GM18858 (cell line): ENCODE results near the gene NDFIP1.
"Not testable (repeated sequence)": the region's sequence is repeated elsewhere in the genome, so short reads cannot be mapped to it uniquely, and the experiment has no call there.

Experiments
- ATAC-seq: cut with Tn5 transposase; IDR thresholded peaks from one replicate; pipeline ENCODE4 v1.9.1; 2021; ENCODE audit not compliant: unreplicated experiment

NDFIP1 gene, protein sequence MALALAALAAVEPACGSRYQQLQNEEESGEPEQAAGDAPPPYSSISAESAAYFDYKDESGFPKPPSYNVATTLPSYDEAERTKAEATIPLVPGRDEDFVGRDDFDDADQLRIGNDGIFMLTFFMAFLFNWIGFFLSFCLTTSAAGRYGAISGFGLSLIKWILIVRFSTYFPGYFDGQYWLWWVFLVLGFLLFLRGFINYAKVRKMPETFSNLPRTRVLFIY

DNA sequence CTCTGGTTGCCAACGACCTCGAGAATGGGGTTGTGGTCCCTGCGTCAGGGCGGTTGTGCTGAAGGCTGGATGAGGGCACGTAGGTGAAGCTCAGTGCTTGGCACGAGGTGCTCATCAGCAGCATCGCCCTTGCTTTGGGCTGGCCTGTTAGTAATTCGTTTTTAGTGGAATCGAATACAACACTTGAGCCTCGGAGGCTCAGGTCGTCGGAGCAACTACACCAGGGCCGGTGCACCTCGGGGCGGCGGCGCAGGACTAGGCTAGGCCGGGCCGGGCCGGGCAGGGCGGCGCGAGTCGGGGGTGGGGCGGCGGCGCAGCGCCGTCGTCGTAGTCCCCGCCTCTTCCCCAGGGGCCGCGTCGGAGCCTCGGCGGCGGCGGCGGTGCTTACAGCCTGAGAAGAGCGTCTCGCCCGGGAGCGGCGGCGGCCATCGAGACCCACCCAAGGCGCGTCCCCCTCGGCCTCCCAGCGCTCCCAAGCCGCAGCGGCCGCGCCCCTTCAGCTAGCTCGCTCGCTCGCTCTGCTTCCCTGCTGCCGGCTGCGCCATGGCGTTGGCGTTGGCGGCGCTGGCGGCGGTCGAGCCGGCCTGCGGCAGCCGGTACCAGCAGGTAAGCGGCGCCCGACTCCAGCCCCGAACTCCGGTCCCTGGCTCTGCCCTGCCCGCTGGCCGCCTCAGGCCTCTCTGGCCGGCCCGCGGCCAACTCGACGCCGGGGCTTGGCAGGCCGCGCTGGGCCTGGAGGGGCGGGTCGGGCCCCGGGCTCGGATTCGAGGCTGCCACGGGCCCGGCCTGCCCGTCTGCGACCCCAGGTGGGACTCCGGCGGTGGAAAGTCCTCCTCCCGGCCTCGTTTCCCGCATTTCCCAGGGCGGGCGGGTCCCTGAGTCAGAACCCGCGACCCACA, at the start of gene NDFIP1:
NDFIP1 (plus strand) TSS at position 348 of the 899 bp plus-strand sequence; CDS start at position 544, 196 bp downstream.
- ATAC-seq = peak; percentile 83

DNA sequence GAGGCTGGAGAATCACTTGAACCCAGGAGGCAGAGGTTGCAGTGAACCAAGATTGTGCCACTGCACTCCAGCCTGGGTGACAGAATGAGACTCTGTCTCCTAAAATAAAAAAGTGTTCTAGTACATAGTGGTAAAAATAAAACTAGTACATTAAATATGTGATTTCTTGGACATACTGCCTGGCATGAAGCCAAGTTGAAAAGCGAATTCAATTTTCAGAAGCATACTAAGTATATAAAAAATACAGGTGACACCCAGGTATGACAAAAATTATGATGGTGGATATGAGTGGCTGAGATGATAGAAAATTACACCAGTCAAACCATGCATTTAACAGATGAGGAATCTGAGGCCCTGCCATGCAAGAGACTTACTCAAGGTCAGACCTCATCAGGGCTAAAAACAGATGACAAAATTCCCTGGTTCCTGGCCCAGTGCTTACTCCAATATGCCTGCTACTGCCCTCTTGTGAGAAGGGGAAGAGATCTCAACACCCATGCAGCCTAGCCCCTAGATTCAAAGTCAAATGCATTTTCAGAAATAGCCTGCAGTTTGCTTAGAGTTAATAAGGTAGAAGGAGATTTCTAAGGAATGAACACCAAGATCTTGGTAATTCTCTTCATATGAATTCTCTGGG, 49.2 kb upstream of the NDFIP1 start:
- no peak for ATAC-seq

DNA sequence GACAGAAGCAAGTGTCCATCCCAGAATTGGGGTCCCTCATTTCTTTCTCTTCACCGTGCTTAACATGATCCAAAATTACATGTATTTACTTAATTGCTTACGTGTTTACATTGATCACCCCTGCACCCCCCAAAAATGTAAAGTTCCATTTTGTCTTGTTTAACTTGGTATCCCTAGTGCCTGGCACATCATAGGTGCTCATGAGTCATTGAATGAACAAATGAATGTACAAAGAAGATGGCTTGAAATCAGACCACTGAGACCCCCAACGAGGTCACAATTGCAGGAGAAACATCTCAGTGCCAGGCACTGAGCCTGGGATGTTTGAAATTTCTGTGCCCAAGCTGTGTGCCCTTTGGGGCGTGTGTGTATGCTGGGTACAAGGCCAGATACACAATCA, 45.2 kb upstream of the NDFIP1 start:
- no peak for ATAC-seq

DNA sequence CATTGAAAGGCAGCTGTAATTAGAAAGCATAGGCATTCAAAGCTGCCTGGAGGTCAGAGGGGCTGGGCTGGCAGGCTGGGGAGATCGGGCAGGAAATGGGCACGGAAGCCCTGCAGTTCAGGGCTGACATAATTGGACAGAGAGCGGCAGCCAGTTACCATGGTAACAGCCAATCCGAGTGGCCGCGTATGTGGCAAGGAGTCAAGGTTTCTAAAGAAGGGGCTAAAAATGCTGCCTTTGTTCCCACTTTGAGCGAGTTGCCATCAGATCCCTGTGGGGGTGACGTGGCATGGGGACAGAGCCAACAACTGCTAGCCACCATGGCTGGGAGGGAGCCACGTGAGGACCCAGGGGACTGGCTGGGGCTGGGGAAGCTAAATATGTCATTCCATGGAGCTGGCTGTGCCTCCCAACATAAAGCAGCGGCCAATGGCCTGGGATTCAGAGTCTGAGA, 44.7 kb upstream of the NDFIP1 start:
- no peak for ATAC-seq

DNA sequence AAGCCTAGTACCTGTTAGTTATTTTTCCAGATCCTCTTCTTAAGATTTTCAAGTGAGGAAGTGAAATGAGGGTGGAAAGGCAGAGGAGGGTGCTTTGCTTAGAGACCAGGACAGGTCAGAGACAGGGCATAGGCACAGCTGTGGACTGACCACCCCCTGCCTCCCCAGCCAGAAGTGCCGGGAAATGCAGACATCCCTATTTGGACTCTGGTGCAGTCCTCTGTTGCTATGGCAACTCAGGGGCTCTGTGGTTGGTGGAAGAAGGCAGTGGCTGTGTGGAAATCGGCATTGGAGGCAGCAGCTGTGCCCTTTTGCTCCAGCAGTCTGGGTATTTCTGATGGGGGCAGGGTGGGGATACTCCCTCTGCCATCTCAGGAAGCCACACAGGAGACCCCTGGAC, 43.3 kb upstream of the NDFIP1 start:
- no peak for ATAC-seq

DNA sequence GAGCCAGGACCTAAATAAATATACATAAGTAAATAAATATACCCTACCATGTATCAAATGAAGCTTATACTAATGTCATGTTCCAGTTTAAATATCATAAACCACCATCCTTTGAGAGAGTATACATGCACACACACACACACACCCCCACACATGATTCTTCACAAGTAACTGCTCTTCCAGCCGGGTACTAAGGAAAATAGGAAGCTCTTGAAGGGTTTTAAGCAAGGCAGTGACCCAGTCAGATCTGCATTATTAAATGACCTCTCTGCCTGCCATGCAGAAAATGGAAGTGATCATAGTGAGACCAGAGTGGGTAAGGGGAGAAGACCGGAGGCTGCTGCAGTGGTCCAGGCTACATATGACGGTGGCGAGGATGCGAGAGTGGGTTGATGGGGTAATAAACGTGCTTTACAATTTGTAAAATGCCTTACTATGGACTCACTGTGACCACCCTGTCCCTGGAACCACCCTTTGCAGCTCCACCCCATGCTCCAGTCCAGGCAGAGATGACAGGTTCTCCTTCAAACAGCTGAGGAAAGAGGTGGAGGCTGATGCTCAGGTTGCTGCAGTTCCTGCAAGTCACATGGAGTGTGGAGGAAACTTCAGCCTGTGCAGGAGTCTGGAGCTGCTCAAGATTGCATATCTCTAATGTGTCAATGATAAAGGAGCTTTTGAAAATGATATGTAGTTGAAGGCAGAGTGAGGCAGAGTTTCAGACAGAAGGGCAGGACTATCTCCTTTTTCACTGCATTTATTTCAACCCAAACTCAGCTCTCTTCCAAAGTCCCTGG, 38.8 kb upstream of the NDFIP1 start:
- no peak for ATAC-seq

DNA sequence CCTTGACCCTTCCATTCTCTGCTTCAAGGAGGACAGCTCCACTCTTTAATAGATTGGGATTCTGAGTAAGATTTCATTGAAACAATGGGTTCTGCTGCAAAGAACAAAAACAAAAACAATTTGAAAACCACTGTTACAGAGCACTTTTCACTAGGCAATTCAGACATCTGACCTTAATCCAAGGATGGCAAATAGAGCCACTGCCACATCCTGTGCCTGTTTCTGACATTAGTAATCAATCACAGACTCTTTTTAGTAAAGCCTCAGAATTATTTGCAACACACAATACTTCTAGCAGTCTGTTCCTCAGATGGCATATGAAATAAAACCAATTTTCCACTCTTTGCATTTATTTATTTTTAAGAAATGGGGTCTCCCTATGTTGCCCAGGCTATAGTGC, 37.8 kb upstream of the NDFIP1 start:
- ATAC-seq = no peak

DNA sequence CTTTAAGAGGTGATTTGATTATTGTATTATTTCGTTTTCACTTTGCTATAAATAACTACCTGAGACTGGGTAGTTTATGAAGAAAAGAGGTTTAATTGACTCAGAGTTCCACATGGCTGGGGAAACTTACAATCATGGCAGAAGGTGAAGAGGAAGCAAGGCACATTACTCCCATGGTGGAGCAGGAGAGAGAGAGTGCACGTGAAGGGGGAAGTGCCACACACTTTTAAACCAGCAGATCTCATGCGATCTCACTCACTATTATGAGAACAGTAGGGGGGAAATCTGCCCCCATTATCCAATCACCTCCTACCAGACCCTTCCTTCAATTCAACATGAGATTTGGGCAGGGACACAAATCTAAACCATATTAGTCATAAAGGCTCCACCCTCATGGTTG, 36.1 kb upstream of the NDFIP1 start:
- no peak for ATAC-seq

DNA sequence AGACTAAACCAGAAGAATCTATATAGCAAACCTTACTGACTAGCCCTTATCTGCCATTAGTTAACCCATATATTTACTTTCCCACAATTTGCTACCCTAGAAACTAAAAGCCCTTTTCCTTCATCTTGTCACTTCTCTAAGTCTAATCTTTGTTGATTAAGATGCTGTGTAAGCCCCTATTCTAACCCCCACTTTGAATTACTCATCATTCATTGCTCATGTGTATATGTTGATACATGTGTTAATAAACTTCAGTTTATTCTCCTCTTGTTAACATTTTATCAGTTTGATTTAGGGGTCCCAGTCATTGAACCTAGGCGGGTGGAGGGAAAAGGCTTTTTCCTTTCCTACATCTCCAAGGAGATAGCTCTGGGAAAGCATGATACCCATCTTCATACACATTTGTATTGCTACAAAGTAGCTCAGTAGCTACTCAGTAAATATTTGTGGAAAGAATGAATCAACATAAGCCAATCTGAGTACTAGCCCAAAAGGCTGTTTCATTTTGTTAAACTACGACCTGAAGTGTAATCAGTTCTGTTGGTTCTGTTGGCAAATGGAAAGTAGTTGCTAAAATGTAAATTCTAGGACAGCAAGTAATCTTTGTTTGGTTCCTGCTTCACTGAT, 35.1 kb upstream of the NDFIP1 start:
- no peak for ATAC-seq

DNA sequence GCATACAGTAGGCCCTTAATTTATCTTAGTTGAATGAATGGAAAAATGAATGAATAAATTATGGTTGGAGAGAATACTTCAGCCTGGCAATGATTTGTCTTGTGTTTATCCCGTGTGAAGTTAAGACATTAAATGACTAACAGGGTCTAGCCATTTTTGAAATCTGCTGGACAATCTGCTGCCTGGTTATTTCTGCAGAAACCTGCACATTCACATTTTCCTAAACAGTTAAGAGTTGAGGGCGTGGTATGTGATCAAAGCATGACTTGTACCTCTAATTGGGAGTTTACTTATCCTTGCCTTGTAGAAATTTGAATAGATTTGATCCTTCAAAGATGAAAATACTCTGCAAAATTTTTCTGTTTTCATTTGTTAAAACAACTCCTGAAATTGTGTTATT, 34.6 kb upstream of the NDFIP1 start:
- no peak for ATAC-seq

DNA sequence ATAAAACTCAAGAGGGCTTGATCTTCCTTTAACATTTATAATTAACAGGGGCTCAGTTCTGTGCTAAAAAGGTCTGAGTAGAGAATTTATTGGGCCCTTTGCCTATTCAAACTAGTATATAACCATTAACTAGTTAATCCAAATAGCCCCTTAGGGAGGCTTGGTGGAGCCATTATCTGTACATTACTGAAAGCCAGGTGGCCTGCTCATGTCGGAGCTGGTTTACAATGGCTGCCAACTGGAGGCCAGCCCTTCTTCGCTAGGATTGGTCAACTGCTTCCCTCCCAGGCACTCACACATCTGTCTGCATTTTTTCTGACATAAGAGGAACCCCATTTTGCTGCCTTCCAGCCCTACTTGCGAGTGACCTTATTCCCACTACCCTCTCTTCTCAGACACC, 30.4 kb upstream of the NDFIP1 start:
- ATAC-seq = no peak

DNA sequence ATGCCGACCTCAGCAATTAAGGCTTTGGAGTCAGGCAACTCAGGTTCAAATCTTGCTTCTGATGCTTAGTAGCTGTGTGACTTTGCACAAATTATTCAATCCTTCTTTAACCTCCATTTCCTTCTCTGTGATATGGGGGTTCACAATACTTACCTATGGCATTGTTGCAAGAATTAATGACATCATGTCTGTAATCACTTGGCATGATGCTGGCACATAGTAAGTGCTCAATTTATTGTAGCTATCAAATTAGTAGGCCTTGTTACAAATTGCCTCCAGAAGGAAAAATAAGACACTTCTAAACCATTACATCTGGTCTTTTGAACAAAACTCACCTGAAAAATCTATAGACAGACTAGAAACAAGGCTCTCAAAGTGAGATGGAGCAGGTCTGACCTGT, 29.9 kb upstream of the NDFIP1 start:
- no peak for ATAC-seq

DNA sequence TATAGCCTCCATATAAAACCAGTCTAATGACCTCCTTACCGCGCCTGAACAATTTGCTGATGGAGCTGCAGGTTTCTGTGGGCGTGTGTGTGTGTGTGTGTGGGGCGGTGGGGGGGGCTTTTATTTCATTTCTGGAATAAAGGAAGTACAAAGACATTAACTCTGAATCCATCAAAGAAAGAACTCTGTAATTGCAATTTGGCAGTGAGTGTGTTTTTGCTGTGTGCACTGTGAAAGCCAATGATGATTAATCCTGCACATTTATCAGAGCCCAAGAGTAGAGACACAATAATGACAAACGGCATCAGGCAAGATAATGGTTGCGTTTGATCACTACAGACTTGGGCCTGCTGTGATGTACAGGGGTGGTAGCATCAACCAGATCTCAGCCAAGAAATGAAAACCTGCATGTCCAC, 29.3 kb upstream of the NDFIP1 start:
- no peak for ATAC-seq

DNA sequence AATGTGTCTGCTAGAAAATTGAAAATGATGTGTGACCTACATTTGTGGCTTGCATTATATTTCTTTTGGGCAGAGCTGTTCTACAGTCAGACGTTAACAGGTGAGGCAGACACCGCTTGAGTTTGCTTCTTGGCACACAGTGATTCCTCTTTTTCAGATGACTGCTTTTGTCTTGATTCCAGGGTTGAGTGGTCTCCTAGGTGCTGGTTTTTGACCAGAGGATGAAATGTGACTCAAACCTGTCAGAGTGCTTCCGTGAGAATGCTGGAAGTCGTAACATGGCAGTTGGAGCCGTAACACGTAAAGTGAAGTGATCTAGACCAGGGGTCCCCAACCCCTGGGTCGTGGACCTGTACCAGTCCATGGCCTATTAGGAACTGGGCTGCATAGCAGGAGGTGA, 28.3 kb upstream of the NDFIP1 start:
- ATAC-seq = no peak

DNA sequence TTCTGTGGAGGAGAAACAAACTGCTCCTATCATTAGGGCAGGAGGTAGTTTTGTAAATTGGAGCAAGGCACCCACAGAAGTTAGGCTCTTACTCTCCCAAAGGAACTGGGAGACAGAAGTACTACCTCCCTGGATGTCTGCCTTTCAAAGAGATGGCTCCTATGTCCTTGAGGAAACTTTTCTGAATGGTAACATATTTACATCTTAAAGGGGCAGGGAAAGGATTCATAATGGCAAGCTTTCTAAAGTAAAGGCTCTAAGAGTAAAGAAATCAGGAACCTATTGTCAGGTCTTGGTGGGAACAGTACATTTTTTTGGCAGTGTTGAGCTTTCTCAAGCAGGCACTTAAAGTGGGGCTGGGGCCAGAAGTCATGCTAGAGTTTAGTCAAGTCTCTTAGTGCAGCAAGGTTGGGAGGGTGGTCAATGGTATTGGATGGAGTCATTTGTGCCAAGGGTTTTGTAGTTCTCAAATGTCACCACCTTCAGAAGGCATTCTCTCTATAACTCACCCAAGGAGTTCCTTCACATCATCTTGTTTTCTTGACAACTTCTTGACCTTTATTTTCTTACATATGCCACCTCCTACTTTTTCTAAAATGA, 26.3 kb upstream of the NDFIP1 start:
- no peak for ATAC-seq

DNA sequence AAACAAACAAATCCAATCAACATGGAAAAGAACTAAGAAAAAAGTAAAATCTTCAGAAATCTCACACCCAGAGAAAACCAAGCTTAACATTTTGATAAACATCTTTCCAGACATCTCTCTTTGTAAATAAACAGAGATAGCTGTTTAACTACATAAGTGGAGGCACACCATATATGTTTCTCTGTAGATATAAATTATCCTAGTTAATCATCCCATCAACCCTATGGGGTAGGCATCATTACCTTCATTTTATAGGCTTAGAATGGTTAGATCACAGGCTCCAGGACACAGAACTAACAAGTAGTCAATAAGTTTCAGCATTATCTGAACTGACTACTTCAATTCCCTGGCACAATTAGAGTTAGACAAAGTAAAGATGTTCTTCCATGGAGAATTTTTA, 22.4 kb upstream of the NDFIP1 start:
- no peak for ATAC-seq

DNA sequence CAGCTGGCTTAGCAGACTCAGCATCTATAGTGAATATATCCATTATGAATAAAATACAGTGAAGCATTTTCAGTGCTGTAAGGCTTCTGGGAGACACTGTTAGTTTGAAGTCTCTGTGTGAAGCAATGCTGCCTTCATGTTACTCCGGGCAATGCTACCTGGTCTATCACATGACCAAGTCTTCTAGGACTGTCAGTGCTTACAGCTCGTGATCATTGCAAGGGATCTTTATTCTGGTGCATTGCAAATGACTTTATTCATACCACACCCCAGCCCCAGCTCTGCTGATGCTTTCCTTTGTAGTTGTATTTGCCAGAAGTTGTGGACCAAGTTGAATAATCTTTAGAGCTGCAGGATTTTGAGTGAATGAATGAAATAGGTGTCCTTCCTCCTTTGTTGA, 21.9 kb upstream of the NDFIP1 start:
- no peak for ATAC-seq

DNA sequence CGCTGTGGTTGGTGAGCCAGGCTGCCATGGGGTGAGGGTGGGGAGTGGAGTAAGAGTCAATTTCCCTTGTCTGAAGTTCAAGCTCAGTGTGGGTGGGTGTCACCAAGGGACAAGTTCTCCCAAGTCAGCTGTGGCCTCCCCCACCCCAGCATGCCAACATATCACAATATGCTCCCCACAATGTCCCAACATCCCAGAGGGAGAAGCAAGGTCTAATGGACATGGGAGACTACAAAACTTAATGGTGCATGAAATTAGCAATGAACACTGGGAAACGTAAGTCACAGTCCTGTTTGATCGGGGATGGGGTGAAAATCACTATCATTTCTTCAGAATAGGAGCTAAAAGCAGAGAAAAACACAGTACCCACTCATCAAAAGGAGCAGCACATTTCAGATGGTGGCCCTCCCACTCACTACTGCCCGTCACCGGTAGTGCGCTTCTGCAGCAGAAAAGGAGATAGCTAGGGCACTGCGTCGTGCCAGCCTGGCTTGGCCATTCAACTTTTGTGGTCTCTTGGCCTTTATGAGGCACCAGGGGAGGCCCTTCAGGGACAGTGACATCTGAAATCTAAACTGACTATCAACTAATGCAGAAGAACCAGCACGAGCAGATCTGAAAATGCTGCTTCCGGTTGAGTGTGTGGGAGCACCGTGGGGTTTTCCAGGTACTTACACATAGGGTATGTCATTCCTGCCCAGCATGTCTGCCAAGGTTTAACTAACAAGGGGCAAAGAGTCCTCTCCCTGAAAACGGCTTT, 20.5 kb upstream of the NDFIP1 start:
- no peak for ATAC-seq

DNA sequence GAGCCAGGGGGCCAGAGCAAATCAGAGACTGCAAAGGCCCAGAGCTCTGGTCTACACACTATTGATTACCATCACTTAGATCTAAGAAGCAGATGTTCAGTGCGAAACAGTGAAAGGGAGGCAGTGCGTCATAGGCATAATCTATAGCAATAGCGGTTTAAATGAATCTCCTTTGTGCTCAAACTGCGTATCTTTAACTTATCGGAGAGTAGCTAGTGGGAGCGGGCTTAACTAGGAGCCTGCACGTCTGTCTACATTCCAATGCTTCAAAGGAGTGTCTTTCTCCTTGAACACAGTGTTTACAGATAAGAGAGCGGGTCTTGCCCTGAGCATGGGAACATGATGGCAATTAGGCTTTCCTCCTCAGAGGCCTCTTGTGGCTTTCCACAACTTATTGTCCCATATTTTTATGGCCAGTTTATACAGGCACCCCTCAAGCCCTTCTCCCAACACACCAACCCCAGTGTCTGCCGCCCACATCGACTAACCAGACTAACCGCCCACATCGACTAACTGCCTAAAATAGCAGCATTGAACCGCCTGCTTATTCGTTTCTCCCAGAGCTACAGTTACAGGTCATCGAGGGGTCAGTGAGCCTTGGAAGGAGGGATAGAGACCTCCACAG, 19.6 kb upstream of the NDFIP1 start:
- ATAC-seq = not testable (repeated sequence)
